Activated naive CD8-positive, alpha-beta T cell treated with anti-CD3 and anti-CD28 coated beads for 36 hours (primary cell): ENCODE results near the gene CIT. TPM values are rescaled to one million over a fixed set of nuclear protein-coding genes. Genes with fewer than 3 reads are reported as not detected.
"Not testable (repeated sequence)": the region's sequence is repeated elsewhere in the genome, so short reads cannot be mapped to it uniquely, and the experiment has no call there.

Experiments
- DNase-seq: peaks from one replicate; pipeline ENCODE4 v3.0.0; 2021
- H3K27ac Mint-ChIP-seq: one replicate; pipeline ENCODE4 v1.8.0; 2022; ENCODE audit warnings: mild to moderate bottlenecking, moderate library complexity, mixed read lengths
- H3K27me3 Mint-ChIP-seq: one replicate; pipeline ENCODE4 v1.8.0; 2022; ENCODE audit warnings: mild to moderate bottlenecking, mixed read lengths
- H3K36me3 Mint-ChIP-seq: one replicate; pipeline ENCODE4 v1.8.0; 2021; ENCODE audit warnings: mild to moderate bottlenecking, mixed read lengths
- H3K4me1 Mint-ChIP-seq: one replicate; pipeline ENCODE4 v1.8.0; 2021; ENCODE audit warnings: mixed read lengths
- H3K4me3 Mint-ChIP-seq: one replicate; pipeline ENCODE4 v1.8.0; 2022; ENCODE audit warnings: mild to moderate bottlenecking, moderate library complexity, mixed read lengths
- H3K9me3 Mint-ChIP-seq: one replicate; pipeline ENCODE4 v1.8.0; 2022; ENCODE audit warnings: mixed read lengths
- total RNA-seq, 2 experiments: library from RNA; stranded (reverse); gene quantifications; one replicate each; pipeline ENCODE4 v1.2.3, GENCODE V29; 2021

CIT gene
- total RNA-seq, 2 experiments from 2014 or later = 41.8 to 42.4 TPM

- Mint-ChIP-seq H3K27ac (no peak overlapping the region), H3K4me3 (no peak overlapping the region), H3K9me3 (no peaks in the 10 kb centered on the region), H3K4me1 (peaks cover 26% of the 10 kb centered on the region), H3K27me3 (no peaks in the 10 kb centered on the region), H3K36me3 (peaks cover 15% of the 10 kb centered on the region)
- no peak for DNase-seq
These were observed 211.8 kb downstream of the CIT start for GRCh38 chr12:119665164-119665929.

- no peak overlapping the region for H3K27ac Mint-ChIP-seq
- no peaks in the 10 kb centered on the region for H3K9me3 Mint-ChIP-seq
- DNase-seq = no peak
- H3K4me3 Mint-ChIP-seq = no peak overlapping the region
- no peaks in the 10 kb centered on the region for H3K27me3 Mint-ChIP-seq
- H3K4me1 Mint-ChIP-seq = peaks cover 18% of the 10 kb centered on the region
- H3K36me3 Mint-ChIP-seq = peaks cover 8% of the 10 kb centered on the region
These were observed 212.5 kb downstream of the CIT start for GRCh38 chr12:119664642-119665041.

GRCh38 chr12:119661882-119662281 lies 215.2 kb downstream of the CIT start:
- Mint-ChIP-seq H3K4me3 (no peak overlapping the region), H3K9me3 (no peaks in the 10 kb centered on the region), H3K27ac (no peak overlapping the region), H3K4me1 (peaks cover 10% of the 10 kb centered on the region), H3K36me3 (no peaks in the 10 kb centered on the region), H3K27me3 (no peaks in the 10 kb centered on the region)
- DNase-seq = no peak

- H3K9me3 Mint-ChIP-seq = no peaks in the 10 kb centered on the region
- no peak overlapping the region for H3K4me3 Mint-ChIP-seq
- no peak overlapping the region for H3K27ac Mint-ChIP-seq
- H3K36me3 Mint-ChIP-seq = no peaks in the 10 kb centered on the region
- H3K27me3 Mint-ChIP-seq = no peaks in the 10 kb centered on the region
- DNase-seq = no peak
- H3K4me1 Mint-ChIP-seq = no peaks in the 10 kb centered on the region
These were observed 217.0 kb downstream of the CIT start for GRCh38 chr12:119660076-119660475.

GRCh38 chr12:119659289-119659897 lies 217.7 kb downstream of the CIT start:
- Mint-ChIP-seq H3K36me3 (no peaks in the 10 kb centered on the region), H3K4me1 (no peaks in the 10 kb centered on the region), H3K4me3 (no peak overlapping the region), H3K27me3 (no peaks in the 10 kb centered on the region), H3K9me3 (no peaks in the 10 kb centered on the region), H3K27ac (no peak overlapping the region)
- no peak for DNase-seq

- not testable (repeated sequence) for H3K27ac Mint-ChIP-seq, H3K36me3 Mint-ChIP-seq, H3K9me3 Mint-ChIP-seq, DNase-seq, H3K4me1 Mint-ChIP-seq, H3K27me3 Mint-ChIP-seq, H3K4me3 Mint-ChIP-seq
These were observed 219.0 kb downstream of the CIT start for GRCh38 chr12:119658166-119658565.

GRCh38 chr12:119657001-119657400 lies 220.1 kb downstream of the CIT start:
- H3K9me3 Mint-ChIP-seq = peaks cover 11% of the 10 kb centered on the region
- not testable (repeated sequence) for H3K36me3 Mint-ChIP-seq, H3K27me3 Mint-ChIP-seq, H3K4me3 Mint-ChIP-seq, H3K27ac Mint-ChIP-seq, DNase-seq, H3K4me1 Mint-ChIP-seq

GRCh38 chr12:119652665-119653064 lies 224.5 kb downstream of the CIT start:
- Mint-ChIP-seq H3K36me3 (no peaks in the 10 kb centered on the region), H3K4me1 (no peaks in the 10 kb centered on the region), H3K9me3 (peaks cover 11% of the 10 kb centered on the region), H3K27ac (no peak overlapping the region), H3K4me3 (no peak overlapping the region), H3K27me3 (peaks cover 3% of the 10 kb centered on the region)
- no peak for DNase-seq

- DNase-seq = no peak
- Mint-ChIP-seq H3K4me1 (no peaks in the 10 kb centered on the region), H3K9me3 (peaks cover 11% of the 10 kb centered on the region), H3K36me3 (no peaks in the 10 kb centered on the region), H3K27me3 (peaks cover 6% of the 10 kb centered on the region), H3K4me3 (no peak overlapping the region), H3K27ac (no peak overlapping the region)
These were observed 227.8 kb downstream of the CIT start for GRCh38 chr12:119649202-119649808.

GRCh38 chr12:119645535-119646059 lies 231.5 kb downstream of the CIT start:
- H3K27me3 Mint-ChIP-seq = peaks cover 23% of the 10 kb centered on the region
- DNase-seq = no peak
- H3K4me1 Mint-ChIP-seq = no peaks in the 10 kb centered on the region
- H3K27ac Mint-ChIP-seq = no peak overlapping the region
- H3K4me3 Mint-ChIP-seq = no peak overlapping the region
- no peaks in the 10 kb centered on the region for H3K36me3 Mint-ChIP-seq
- H3K9me3 Mint-ChIP-seq = no peaks in the 10 kb centered on the region

GRCh38 chr12:119644930-119645329 lies 232.2 kb downstream of the CIT start:
- Mint-ChIP-seq H3K36me3 (no peaks in the 10 kb centered on the region), H3K27me3 (peaks cover 29% of the 10 kb centered on the region), H3K4me3 (no peak overlapping the region), H3K27ac (no peak overlapping the region), H3K9me3 (no peaks in the 10 kb centered on the region), H3K4me1 (no peaks in the 10 kb centered on the region)
- DNase-seq = no peak

GRCh38 chr12:119642986-119643385 lies 234.1 kb downstream of the CIT start:
- no peaks in the 10 kb centered on the region for H3K9me3 Mint-ChIP-seq
- H3K36me3 Mint-ChIP-seq = no peaks in the 10 kb centered on the region
- no peak overlapping the region for H3K4me3 Mint-ChIP-seq
- no peak for DNase-seq
- H3K4me1 Mint-ChIP-seq = no peaks in the 10 kb centered on the region
- no peak overlapping the region for H3K27ac Mint-ChIP-seq
- H3K27me3 Mint-ChIP-seq = peaks cover 29% of the 10 kb centered on the region

Other genes starting within 250 kb of the CIT start
- gene PRKAB1, start 209.2 kb downstream of the CIT start, total RNA-seq = 10 to 100 TPM; 26.1 to 26.5 TPM
- 10 to 100 TPM; 62.7 to 63.7 TPM for gene BICDL1, start 111.9 kb upstream of the CIT start, total RNA-seq
- gene RAB35, start 239.4 kb upstream of the CIT start, total RNA-seq = 10 to 100 TPM; 53.8 to 54.3 TPM